PC-3 (cell line): ENCODE results near the gene USP19.

Source experiments
- EZH2 ChIP-seq: fragments of 300-600 bp; sonication (generic); IDR thresholded peaks from one replicate; pipeline ENCODE4 v1.6.1; 2017; ENCODE audit warnings: antibody characterized with exemption, mild to moderate bottlenecking, low read length; ENCODE audit not compliant: unreplicated experiment
- TF ChIP-seq, protein P1 (sequence below): fragments of 300-600 bp; sonication (generic); conservative IDR thresholded peaks from 2 replicates; pipeline ENCODE4 v1.5.1; 2017; ENCODE audit warnings: antibody characterized with exemption, low read depth, mild to moderate bottlenecking, low read length

DNA sequence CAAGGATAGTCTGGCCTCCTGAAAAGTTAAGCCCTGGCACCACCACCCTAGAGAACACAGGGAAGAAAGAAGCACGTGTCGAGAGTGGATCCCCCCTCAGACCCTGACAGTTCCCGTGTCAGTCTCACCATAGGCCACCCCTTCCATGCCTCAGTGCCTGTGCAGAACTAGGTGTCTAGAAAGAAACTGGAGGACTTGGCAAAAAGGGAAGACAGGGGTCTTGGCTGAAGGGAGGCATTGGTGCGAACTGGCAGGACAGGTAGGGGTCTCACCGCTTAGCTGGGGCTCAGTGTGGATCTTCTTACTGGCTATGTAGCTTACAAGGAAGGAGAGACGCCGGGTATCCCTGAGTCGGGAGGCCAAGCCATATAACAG lies 16.6 kb downstream of the USP19 start:
- TF ChIP-seq, protein P1, sequence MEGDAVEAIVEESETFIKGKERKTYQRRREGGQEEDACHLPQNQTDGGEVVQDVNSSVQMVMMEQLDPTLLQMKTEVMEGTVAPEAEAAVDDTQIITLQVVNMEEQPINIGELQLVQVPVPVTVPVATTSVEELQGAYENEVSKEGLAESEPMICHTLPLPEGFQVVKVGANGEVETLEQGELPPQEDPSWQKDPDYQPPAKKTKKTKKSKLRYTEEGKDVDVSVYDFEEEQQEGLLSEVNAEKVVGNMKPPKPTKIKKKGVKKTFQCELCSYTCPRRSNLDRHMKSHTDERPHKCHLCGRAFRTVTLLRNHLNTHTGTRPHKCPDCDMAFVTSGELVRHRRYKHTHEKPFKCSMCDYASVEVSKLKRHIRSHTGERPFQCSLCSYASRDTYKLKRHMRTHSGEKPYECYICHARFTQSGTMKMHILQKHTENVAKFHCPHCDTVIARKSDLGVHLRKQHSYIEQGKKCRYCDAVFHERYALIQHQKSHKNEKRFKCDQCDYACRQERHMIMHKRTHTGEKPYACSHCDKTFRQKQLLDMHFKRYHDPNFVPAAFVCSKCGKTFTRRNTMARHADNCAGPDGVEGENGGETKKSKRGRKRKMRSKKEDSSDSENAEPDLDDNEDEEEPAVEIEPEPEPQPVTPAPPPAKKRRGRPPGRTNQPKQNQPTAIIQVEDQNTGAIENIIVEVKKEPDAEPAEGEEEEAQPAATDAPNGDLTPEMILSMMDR, result no peak
- TF ChIP-seq EZH2, result no peak
